ENCODE measurements around the gene TTC1. TPM values are rescaled to one million over a fixed set of nuclear protein-coding genes. Genes with fewer than 3 reads are reported as not detected.

The TTC1 gene
- total RNA-seq, 1 donor from 2014 or later: 49.9 TPM

DNA sequence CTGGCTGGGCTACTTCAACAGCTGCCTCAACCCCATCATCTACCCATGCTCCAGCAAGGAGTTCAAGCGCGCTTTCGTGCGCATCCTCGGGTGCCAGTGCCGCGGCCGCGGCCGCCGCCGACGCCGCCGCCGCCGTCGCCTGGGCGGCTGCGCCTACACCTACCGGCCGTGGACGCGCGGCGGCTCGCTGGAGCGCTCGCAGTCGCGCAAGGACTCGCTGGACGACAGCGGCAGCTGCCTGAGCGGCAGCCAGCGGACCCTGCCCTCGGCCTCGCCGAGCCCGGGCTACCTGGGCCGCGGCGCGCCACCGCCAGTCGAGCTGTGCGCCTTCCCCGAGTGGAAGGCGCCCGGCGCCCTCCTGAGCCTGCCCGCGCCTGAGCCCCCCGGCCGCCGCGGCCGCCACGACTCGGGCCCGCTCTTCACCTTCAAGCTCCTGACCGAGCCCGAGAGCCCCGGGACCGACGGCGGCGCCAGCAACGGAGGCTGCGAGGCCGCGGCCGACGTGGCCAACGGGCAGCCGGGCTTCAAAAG is 36.9 kb upstream of the TTC1 start:
- no peak for DNase-seq (ENCODE audit: extremely low spot score, unreplicated experiment)
- Mint-ChIP-seq H3K4me1 (ENCODE audit: unreplicated experiment) (peaks cover 24% of the 10 kb centered on the region), H3K36me3 (ENCODE audit: unreplicated experiment) (no peaks in the 10 kb centered on the region), H3K4me3 (ENCODE audit: unreplicated experiment) (peak overlapping the region; percentile 41), H3K27ac (ENCODE audit: unreplicated experiment) (no peak overlapping the region), H3K9me3 (ENCODE audit: unreplicated experiment) (no peaks in the 10 kb centered on the region), H3K27me3 (ENCODE audit: unreplicated experiment) (peaks cover 2% of the 10 kb centered on the region)
- TF ChIP-seq, protein P1, sequence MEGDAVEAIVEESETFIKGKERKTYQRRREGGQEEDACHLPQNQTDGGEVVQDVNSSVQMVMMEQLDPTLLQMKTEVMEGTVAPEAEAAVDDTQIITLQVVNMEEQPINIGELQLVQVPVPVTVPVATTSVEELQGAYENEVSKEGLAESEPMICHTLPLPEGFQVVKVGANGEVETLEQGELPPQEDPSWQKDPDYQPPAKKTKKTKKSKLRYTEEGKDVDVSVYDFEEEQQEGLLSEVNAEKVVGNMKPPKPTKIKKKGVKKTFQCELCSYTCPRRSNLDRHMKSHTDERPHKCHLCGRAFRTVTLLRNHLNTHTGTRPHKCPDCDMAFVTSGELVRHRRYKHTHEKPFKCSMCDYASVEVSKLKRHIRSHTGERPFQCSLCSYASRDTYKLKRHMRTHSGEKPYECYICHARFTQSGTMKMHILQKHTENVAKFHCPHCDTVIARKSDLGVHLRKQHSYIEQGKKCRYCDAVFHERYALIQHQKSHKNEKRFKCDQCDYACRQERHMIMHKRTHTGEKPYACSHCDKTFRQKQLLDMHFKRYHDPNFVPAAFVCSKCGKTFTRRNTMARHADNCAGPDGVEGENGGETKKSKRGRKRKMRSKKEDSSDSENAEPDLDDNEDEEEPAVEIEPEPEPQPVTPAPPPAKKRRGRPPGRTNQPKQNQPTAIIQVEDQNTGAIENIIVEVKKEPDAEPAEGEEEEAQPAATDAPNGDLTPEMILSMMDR (IDR thresholded peaks at IDR 0.05): no peak

DNA sequence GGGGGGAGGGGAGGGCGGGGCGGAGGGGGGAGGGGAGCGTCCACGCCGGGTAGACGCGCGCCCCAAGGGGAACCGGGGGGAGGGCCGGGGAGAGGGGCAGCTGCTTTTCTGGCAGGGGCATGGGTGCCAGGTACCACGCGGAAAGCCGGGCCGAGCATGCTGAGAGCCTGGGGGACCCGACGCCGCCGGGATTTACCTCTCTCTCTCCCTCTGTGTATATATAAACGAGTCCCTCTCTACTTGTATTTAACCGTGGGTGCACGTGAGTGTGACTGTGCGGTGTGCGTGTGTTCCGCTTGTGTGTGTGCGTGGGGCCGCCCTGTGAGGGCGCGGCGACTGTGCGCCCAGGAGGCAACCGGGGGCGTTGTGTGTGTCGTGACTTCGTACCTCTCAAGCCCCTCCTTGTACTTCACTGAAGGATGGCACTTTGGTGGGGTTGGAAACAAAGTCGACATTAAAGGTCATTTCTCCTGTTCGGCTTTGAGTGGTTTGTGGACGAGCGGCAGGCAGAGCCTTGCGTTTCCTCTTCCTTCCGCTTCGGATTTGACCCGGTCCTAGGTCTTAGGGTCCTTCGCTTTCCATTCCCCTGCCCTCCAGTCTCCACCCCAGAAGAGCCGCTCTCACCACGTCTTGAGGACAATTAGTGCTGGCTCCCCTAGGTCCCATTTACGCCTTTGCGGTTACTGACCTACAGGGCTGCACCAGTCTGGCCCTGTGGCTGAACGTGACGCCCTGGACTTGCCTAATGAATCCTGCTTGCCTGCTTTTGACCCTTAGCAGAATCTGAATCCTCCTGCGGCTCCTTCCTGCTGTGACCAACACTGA is 36.2 kb upstream of the TTC1 start:
- TF ChIP-seq, protein P1 (IDR thresholded peaks at IDR 0.05): no peak
- H3K27me3 Mint-ChIP-seq (ENCODE audit: unreplicated experiment): peaks cover 2% of the 10 kb centered on the region
- peaks cover 24% of the 10 kb centered on the region for H3K4me1 Mint-ChIP-seq (ENCODE audit: unreplicated experiment)
- H3K27ac Mint-ChIP-seq (ENCODE audit: unreplicated experiment): no peak overlapping the region
- no peak for DNase-seq (ENCODE audit: extremely low spot score, unreplicated experiment)
- H3K36me3 Mint-ChIP-seq (ENCODE audit: unreplicated experiment): no peaks in the 10 kb centered on the region
- H3K4me3 Mint-ChIP-seq (ENCODE audit: unreplicated experiment): peak overlapping the region; percentile 47
- no peaks in the 10 kb centered on the region for H3K9me3 Mint-ChIP-seq (ENCODE audit: unreplicated experiment)

DNA sequence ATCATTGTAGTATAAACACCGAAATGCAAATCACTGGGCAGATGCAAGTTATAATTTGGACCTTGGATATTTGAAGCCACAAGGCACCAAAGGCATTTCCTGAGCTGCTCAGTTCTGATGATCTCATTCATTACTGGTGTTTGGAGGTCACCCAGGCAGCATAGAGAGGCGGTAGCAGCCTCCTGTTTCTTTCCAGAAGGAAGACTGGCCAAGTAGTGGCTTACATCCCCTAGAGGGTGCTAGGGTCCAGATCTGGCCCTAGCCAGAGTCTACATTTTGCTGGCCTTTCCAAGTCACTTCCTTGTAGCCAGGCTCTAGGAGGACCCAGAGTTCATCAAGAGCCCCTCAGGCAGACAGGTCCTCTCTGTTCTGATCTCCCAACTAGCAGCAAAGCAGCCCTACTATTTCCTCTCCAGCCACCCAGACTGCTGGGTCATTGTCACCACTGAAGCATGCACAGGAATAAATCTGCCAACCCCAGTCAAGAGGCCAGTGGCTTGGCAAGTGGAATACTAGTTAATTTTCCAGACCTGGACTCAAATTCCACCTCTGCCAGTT is 33.4 kb upstream of the TTC1 start:
- no peaks in the 10 kb centered on the region for H3K36me3 Mint-ChIP-seq (ENCODE audit: unreplicated experiment)
- TF ChIP-seq, protein P1 (IDR thresholded peaks at IDR 0.05): peak; percentile 55
- H3K27me3 Mint-ChIP-seq (ENCODE audit: unreplicated experiment): peaks cover 2% of the 10 kb centered on the region
- H3K27ac Mint-ChIP-seq (ENCODE audit: unreplicated experiment): peak overlapping the region; percentile 36
- DNase-seq (ENCODE audit: extremely low spot score, unreplicated experiment): no peak
- no peaks in the 10 kb centered on the region for H3K9me3 Mint-ChIP-seq (ENCODE audit: unreplicated experiment)
- H3K4me1 Mint-ChIP-seq (ENCODE audit: unreplicated experiment): peaks cover 24% of the 10 kb centered on the region
- no peak overlapping the region for H3K4me3 Mint-ChIP-seq (ENCODE audit: unreplicated experiment)

DNA sequence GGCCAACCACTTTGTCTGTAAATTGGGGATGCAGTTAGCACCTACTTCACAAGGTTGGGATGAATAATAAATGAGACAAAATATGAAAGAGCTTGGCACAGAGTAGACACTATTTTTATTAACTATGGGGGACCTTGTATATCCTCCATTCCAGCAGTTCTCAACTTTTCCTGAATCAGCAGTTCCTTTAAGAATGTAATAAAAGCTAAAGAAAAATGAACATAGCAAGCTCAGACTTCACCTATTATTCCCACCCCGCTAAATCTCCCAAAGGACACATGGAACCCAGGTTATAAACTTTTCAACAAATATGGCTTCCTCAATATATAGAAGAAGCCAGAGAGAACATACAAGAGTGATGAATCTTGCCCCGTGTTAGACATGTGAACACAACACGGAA is 32.0 kb upstream of the TTC1 start:
- Mint-ChIP-seq H3K36me3 (ENCODE audit: unreplicated experiment) (no peaks in the 10 kb centered on the region), H3K4me1 (ENCODE audit: unreplicated experiment) (peaks cover 17% of the 10 kb centered on the region), H3K9me3 (ENCODE audit: unreplicated experiment) (no peaks in the 10 kb centered on the region), H3K4me3 (ENCODE audit: unreplicated experiment) (no peak overlapping the region), H3K27me3 (ENCODE audit: unreplicated experiment) (peaks cover 2% of the 10 kb centered on the region), H3K27ac (ENCODE audit: unreplicated experiment) (no peak overlapping the region)
- TF ChIP-seq, protein P1 (IDR thresholded peaks at IDR 0.05): no peak
- no peak for DNase-seq (ENCODE audit: extremely low spot score, unreplicated experiment)

DNA sequence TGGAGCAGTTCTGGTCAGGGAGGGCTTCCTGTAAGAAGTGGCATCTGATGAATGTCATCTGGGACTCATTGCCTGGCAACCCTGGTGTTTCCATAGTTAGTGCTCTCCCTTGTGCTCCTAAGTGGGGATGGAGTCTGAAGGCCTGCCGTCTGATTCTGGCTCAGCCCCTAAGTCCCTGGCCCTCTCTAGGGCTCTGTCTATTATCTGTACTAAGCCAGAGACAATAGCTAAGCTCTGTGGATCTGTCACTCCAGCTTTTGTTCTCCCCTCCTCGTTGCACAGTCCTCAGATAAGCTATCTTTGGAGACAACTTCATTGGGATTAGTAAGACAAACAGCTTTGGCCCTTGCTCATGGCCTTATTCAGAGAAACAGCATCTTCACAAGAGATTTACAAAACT is 30.6 kb upstream of the TTC1 start:
- Mint-ChIP-seq H3K27ac (ENCODE audit: unreplicated experiment) (no peak overlapping the region), H3K4me1 (ENCODE audit: unreplicated experiment) (peaks cover 13% of the 10 kb centered on the region), H3K4me3 (ENCODE audit: unreplicated experiment) (no peak overlapping the region), H3K36me3 (ENCODE audit: unreplicated experiment) (no peaks in the 10 kb centered on the region), H3K9me3 (ENCODE audit: unreplicated experiment) (no peaks in the 10 kb centered on the region), H3K27me3 (ENCODE audit: unreplicated experiment) (peaks cover 3% of the 10 kb centered on the region)
- TF ChIP-seq, protein P1 (IDR thresholded peaks at IDR 0.05): no peak
- DNase-seq (ENCODE audit: extremely low spot score, unreplicated experiment): no peak

All from osteocyte (in vitro differentiated cells).